ENCODE data around the gene CHRM2.

GRCh38 chr7:136923111-136923667, 54.7 kb downstream of the CHRM2 start:
- TF ChIP-seq CTCF (IDR thresholded peaks at IDR 0.05) (no peak), ZFX (IDR thresholded peaks at IDR 0.05; ENCODE audit: borderline replicate concordance) (no peak)
